ENCODE measurements around the gene GPR82. TPM values are rescaled to one million over a fixed set of nuclear protein-coding genes. Genes with fewer than 3 reads are reported as not detected.

GPR82 gene
- total RNA-seq, 1 experiment from 2014 or later = not detected

GRCh38 chrX:41722214-41722613 lies 1.8 kb upstream of the GPR82 start:
- DNase-seq (ENCODE audit: low read depth, low spot score) (no peak), ATAC-seq (no peak)
- no peaks in the 10 kb centered on the region for H3K9me3 ChIP-seq (ENCODE audit: control insufficient read depth in 1 of 2, insufficient read depth in 1 of 2, low read depth in 1 of 2, low read length in 2 of 2)
- no peaks in the 10 kb centered on the region for H3K9me2 ChIP-seq (ENCODE audit: insufficient read depth)
- ChIA-PET POLR2A (no interaction called here), CTCF (no interaction called here), RAD21 (ENCODE audit: low non-redundant PET in 1 of 2, low total read pairs in 2 of 2, uncharacterized antibody in 2 of 2, unreplicated experiment in 2 of 2) (no interaction called here)
- H4K20me1 ChIP-seq (ENCODE audit: insufficient read depth) = no peaks in the 10 kb centered on the region
- H2AFZ ChIP-seq (ENCODE audit: low read depth, low read length, poor library complexity, severe bottlenecking) = no peak overlapping the region
- H3K4me3 ChIP-seq (replicated peaks in 1 of 2; ENCODE audit: low read depth in 1 of 2, low read length in 2 of 2) = no peak overlapping the region
- no peaks in the 10 kb centered on the region for H3K79me2 ChIP-seq (ENCODE audit: insufficient read depth, low read length)
- TF ChIP-seq EGR1 (IDR thresholded peaks at IDR 0.05; ENCODE audit: low read depth) (no peak), CBX3 (IDR thresholded peaks at IDR 0.05; ENCODE audit: low read depth) (no peak), POLR2AphosphoS5 (IDR thresholded peaks at IDR 0.05; ENCODE audit: low read depth, low read length) (no peak), SP1 (IDR thresholded peaks at IDR 0.05; ENCODE audit: low read depth) (no peak), ELF1 (IDR thresholded peaks at IDR 0.05; ENCODE audit: borderline replicate concordance, low read depth) (no peak), FOSL1 (IDR thresholded peaks at IDR 0.05; ENCODE audit: low read depth) (no peak), CEBPB (IDR thresholded peaks at IDR 0.05; ENCODE audit: low read depth) (no peak), EZH2phosphoT487 (IDR thresholded peaks at IDR 0.05; ENCODE audit: borderline replicate concordance) (no peak)
- TF ChIP-seq, protein P1, sequence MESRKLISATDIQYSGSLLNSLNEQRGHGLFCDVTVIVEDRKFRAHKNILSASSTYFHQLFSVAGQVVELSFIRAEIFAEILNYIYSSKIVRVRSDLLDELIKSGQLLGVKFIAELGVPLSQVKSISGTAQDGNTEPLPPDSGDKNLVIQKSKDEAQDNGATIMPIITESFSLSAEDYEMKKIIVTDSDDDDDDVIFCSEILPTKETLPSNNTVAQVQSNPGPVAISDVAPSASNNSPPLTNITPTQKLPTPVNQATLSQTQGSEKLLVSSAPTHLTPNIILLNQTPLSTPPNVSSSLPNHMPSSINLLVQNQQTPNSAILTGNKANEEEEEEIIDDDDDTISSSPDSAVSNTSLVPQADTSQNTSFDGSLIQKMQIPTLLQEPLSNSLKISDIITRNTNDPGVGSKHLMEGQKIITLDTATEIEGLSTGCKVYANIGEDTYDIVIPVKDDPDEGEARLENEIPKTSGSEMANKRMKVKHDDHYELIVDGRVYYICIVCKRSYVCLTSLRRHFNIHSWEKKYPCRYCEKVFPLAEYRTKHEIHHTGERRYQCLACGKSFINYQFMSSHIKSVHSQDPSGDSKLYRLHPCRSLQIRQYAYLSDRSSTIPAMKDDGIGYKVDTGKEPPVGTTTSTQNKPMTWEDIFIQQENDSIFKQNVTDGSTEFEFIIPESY (IDR thresholded peaks at IDR 0.05; ENCODE audit: extremely low read depth, insufficient replicate concordance, low read length) = no peak
- TF ChIP-seq, protein P2, sequence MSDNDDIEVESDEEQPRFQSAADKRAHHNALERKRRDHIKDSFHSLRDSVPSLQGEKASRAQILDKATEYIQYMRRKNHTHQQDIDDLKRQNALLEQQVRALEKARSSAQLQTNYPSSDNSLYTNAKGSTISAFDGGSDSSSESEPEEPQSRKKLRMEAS (IDR thresholded peaks at IDR 0.05) = no peak
- BruUV-seq (replicated peaks) = no TSS peak
- H3K4me1 ChIP-seq (ENCODE audit: control insufficient read depth in 1 of 2, insufficient read depth in 2 of 2, low read length in 2 of 2) = no peaks in the 10 kb centered on the region
- intact Hi-C loops (cut with micrococcal nuclease) = no loop called here
- H3K36me3 ChIP-seq (ENCODE audit: control insufficient read depth in 1 of 2, insufficient read depth in 2 of 2, low read length in 2 of 2) = no peaks in the 10 kb centered on the region
- no peak overlapping the region for H3K4me2 ChIP-seq (ENCODE audit: low read length)
- H3K27me3 ChIP-seq (ENCODE audit: insufficient read depth, low read length) = no peaks in the 10 kb centered on the region
- no peak overlapping the region for H3K27ac ChIP-seq (ENCODE audit: low read depth, low read length)
- no peak overlapping the region for H3K9ac ChIP-seq (ENCODE audit: low read length)
